K562 (cell line): ENCODE data around the gene GLIPR2. TPM values are rescaled to one million over a fixed set of nuclear protein-coding genes. Genes with fewer than 3 reads are reported as not detected.
A peak's percentile ranks its signal among the peaks of the same experiment; 100 is the strongest.

ENCODE experiments used
- CC2D1A ChIP-seq: fragments of 450-650 bp; IDR thresholded peaks from 2 replicates; pipeline ENCODE4 v1.6.1; 2017; ENCODE audit warnings: mild to moderate bottlenecking
- DACH1 ChIP-seq: fragments of 450-650 bp; IDR thresholded peaks from 2 replicates; pipeline ENCODE4 v1.6.1; 2018; ENCODE audit not compliant: partially characterized antibody
- ETV1 ChIP-seq: fragments of 450-650 bp; conservative IDR thresholded peaks from 2 replicates; pipeline ENCODE4 v1.6.1; 2016; ENCODE audit warnings: missing genetic modification characterization, control low read depth, low read depth, missing compliant biosample characterization
- FOXJ2 ChIP-seq: fragments of 200-800 bp; sonication (Bioruptor generic); IDR thresholded peaks from 2 replicates; pipeline ENCODE4 v1.6.1; 2016; ENCODE audit warnings: missing genetic modification characterization, missing compliant biosample characterization
- HNRNPH1 ChIP-seq: fragments of 200-400 bp; formaldehyde crosslinking; optimal IDR thresholded peaks from 2 replicates; pipeline ENCODE3; 2017; ENCODE audit warnings: low read depth, mild to moderate bottlenecking, low read length, moderate library complexity
- HNRNPL ChIP-seq: fragments of 200-400 bp; formaldehyde crosslinking; IDR thresholded peaks from 2 replicates; pipeline ENCODE4 v1.6.1; 2017; ENCODE audit warnings: low read depth, mild to moderate bottlenecking, low read length
- MECOM ChIP-seq: fragments of 250-450 bp; sonication (Bioruptor Pico); IDR thresholded peaks from 2 replicates; pipeline ENCODE4 v1.8.0; 2022; ENCODE audit warnings: inconsistent platforms
- MYC ChIP-seq, 2 experiments: fragments of 250-450 bp in 1 of 2; sonication (Bioruptor Pico) in 1 of 2; IDR thresholded peaks; 2 replicates each; pipeline versions ENCODE4 v1.5.1 to v1.6.1; 2012 to 2021; ENCODE audit warnings: low read depth in 2 of 2, borderline replicate concordance in 1 of 2, improper control_type of control experiment in 1 of 2, low read length in 1 of 2, mild to moderate bottlenecking in 1 of 2, moderate library complexity in 1 of 2
- POLR2AphosphoS2 ChIP-seq: IDR thresholded peaks from 2 replicates; pipeline ENCODE4 v1.6.1; 2012; ENCODE audit warnings: low read length, improper control_type of control experiment
- RAD21 ChIP-seq, 2 experiments: fragments of 250-450 bp in 1 of 2; fragments of 450-650 bp in 1 of 2; sonication (Bioruptor Pico) in 1 of 2; formaldehyde crosslinking in 1 of 2; IDR thresholded peaks in 1 of 2; conservative IDR thresholded peaks in 1 of 2; 2 replicates each; pipeline versions ENCODE4 v1.4.0 to v1.8.0; 2020 to 2022; ENCODE audit warnings: mild to moderate bottlenecking in 2 of 2, moderate library complexity in 1 of 2
- SRSF3 ChIP-seq: fragments of 200-400 bp; formaldehyde crosslinking; IDR thresholded peaks from 2 replicates; pipeline ENCODE4 v1.6.1; 2016; ENCODE audit warnings: mild to moderate bottlenecking, low read length, moderate library complexity; ENCODE audit not compliant: insufficient read depth
- ZBTB8A ChIP-seq: fragments of 450-650 bp; IDR thresholded peaks from 2 replicates; pipeline ENCODE4 v1.6.1; 2018; ENCODE audit warnings: mild to moderate bottlenecking, moderate library complexity; ENCODE audit not compliant: partially characterized antibody
- ZKSCAN8 ChIP-seq: fragments of 200-800 bp; sonication (Bioruptor generic); IDR thresholded peaks from 2 replicates; pipeline ENCODE4 v1.6.1; 2016; ENCODE audit warnings: missing genetic modification characterization, missing compliant biosample characterization
- ZNF197 ChIP-seq: fragments of 200-800 bp; sonication (Bioruptor generic); IDR thresholded peaks from 2 replicates; pipeline ENCODE4 v1.6.1; 2016; ENCODE audit warnings: low read depth, missing genetic modification characterization, missing compliant biosample characterization
- ZNF354B ChIP-seq: fragments of 250-450 bp; sonication (Bioruptor Pico); IDR thresholded peaks from 2 replicates; pipeline ENCODE4 v1.4.0; 2020
- ZNF766 ChIP-seq: fragments of 200-800 bp; sonication (Bioruptor generic); conservative IDR thresholded peaks from 2 replicates; pipeline ENCODE4 v1.6.1; 2016; ENCODE audit warnings: missing genetic modification characterization, missing compliant biosample characterization
- polyA plus RNA-seq, 8 experiments: library from polyadenylated mRNA; depleted of rRNA in 4 of 8; stranded (reverse) in 5 of 8; unstranded in 3 of 8; fragments of >200 nt; fragmentation: Nextera tagmentation in 2 of 8; fragmentation: Illumina TruSeq in 1 of 8; extraction: Ambion mirVana in 2 of 8; extraction: Trizol in 1 of 8; gene quantifications; 2 replicates each; pipeline versions ENCODE4 v1.2.1 to v1.2.3, GENCODE V29; 2011 to 2014; ENCODE audit warnings: inconsistent platforms in 1 of 8, missing spikeins in 1 of 8
- total RNA-seq, 7 experiments: library from RNA; depleted of rRNA in 6 of 7; stranded (reverse); fragments of >200 nt in 6 of 7; fragmentation: Illumina TruSeq in 2 of 7; extraction: Trizol in 2 of 7; gene quantifications; 2 replicates each; pipeline versions ENCODE4 v1.2.1 to v1.2.3, GENCODE V29; 2011 to 2021; ENCODE audit warnings: low replicate concordance in 1 of 7
- TF ChIP-seq, protein P1 (sequence below): sonication (generic); formaldehyde crosslinking; IDR thresholded peaks from 2 replicates; pipeline ENCODE4 v1.8.0; 2022; ENCODE audit warnings: mild to moderate bottlenecking, missing genetic modification reagents
- TF ChIP-seq, protein P2 (sequence below): fragments of 450-650 bp; formaldehyde crosslinking; IDR thresholded peaks from 2 replicates; pipeline ENCODE4 v1.4.0; 2020; ENCODE audit warnings: mild to moderate bottlenecking
- TF ChIP-seq, protein P3 (sequence below): fragments of 250-450 bp; sonication (Bioruptor Pico); IDR thresholded peaks from 2 replicates; pipeline ENCODE4 v1.4.0; 2020; ENCODE audit warnings: mild to moderate bottlenecking, moderate library complexity

Gene GLIPR2
- total and polyA plus RNA-seq, 9 of the 15 experiments (the other 6 are each of a cell fraction or from before 2014, with no cell fraction given) = 1.4 to 8.8 (median 2.9) TPM

DNA sequence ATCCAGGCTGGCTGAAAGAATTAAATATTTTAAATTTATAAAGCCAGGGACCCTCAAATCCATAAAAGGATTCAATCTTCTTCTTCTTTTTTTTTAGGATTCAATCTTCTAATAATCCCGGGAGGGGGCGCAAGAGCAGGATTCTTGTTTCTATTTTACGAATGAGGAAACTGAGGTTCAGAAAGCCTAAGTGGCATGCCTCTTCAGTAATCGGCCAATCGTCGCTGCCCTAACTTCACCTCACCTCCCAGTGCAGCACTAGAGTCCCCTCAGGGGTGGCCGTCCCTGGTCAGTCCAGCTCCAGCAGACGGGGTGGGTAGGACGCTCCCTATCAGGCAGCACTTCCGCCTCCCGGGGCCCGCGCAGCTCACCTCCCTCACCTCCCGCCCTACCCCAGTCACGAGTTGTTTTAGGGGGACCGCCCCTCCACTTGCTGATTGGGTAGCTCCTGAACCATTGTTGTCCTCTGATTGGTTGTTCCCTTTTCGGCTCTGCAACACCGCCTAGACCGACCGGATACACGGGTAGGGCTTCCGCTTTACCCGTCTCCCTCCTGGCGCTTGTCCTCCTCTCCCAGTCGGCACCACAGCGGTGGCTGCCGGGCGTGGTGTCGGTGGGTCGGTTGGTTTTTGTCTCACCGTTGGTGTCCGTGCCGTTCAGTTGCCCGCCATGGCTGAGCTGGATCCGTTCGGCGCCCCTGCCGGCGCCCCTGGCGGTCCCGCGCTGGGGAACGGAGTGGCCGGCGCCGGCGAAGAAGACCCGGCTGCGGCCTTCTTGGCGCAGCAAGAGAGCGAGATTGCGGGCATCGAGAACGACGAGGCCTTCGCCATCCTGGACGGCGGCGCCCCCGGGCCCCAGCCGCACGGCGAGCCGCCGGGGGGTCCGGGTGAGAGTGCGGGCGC, 54.1 kb downstream of the GLIPR2 start, which contains the start of gene CLTA (continued):
- no peak for TF ChIP-seq HNRNPL
- TF ChIP-seq SRSF3 = no peak
- TF ChIP-seq DACH1 = no peak
- peak; percentile 61; the same call in 1 of the 2 replicates for TF ChIP-seq FOXJ2
- TF ChIP-seq, protein P1, sequence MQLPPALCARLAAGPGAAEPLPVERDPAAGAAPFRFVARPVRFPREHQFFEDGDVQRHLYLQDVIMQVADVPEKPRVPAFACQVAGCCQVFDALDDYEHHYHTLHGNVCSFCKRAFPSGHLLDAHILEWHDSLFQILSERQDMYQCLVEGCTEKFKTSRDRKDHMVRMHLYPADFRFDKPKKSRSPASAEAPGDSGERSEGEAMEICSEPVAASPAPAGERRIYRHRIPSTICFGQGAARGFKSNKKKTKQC (CRISPR knock-in tag) = 0 out of 2 replicates have a peak, but pooled peaks have one; percentile 21
- peak; percentile 47; the same call in 1 of the 2 replicates for TF ChIP-seq MYC (IDR thresholded peaks at IDR 0.05; ENCODE audit: low read depth, low read length)
- TF ChIP-seq MYC (CRISPR knock-in tag; IDR thresholded peaks at IDR 0.05; ENCODE audit: borderline replicate concordance, low read depth) = no peak
- TF ChIP-seq, protein P2, sequence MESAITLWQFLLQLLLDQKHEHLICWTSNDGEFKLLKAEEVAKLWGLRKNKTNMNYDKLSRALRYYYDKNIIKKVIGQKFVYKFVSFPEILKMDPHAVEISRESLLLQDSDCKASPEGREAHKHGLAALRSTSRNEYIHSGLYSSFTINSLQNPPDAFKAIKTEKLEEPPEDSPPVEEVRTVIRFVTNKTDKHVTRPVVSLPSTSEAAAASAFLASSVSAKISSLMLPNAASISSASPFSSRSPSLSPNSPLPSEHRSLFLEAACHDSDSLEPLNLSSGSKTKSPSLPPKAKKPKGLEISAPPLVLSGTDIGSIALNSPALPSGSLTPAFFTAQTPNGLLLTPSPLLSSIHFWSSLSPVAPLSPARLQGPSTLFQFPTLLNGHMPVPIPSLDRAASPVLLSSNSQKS (CRISPR knock-in tag) = no peak
- no peak for TF ChIP-seq MECOM (CRISPR knock-in tag)
- TF ChIP-seq RAD21 (CRISPR knock-in tag; conservative IDR thresholded peaks at IDR 0.05 in 1 of 2, IDR thresholded peaks at IDR 0.05 in 1 of 2) = 0 out of 4 replicates have a peak, but pooled peaks of 1 of the 2 experiments have one; percentile 12
- TF ChIP-seq HNRNPH1 = no peak
- TF ChIP-seq ZBTB8A = no peak
- TF ChIP-seq ZNF354B = no peak
- TF ChIP-seq ZNF766 (CRISPR knock-in tag) = no peak
- TF ChIP-seq, protein P3, sequence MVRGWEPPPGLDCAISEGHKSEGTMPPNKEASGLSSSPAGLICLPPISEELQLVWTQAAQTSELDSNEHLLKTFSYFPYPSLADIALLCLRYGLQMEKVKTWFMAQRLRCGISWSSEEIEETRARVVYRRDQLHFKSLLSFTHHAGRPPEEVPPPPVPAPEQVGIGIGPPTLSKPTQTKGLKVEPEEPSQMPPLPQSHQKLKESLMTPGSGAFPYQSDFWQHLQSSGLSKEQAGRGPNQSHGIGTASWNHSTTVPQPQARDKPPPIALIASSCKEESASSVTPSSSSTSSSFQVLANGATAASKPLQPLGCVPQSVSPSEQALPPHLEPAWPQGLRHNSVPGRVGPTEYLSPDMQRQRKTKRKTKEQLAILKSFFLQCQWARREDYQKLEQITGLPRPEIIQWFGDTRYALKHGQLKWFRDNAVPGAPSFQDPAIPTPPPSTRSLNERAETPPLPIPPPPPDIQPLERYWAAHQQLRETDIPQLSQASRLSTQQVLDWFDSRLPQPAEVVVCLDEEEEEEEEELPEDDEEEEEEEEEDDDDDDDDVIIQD (CRISPR knock-in tag) = no peak
- 0 out of 2 replicates have a peak, but pooled peaks have one; percentile 42 for TF ChIP-seq CC2D1A
- TF ChIP-seq ZNF197 (CRISPR knock-in tag) = no peak
- no peak for TF ChIP-seq ZKSCAN8 (CRISPR knock-in tag)
- TF ChIP-seq POLR2AphosphoS2 = no peak; the same call in 1 of the 2 replicates
- peak; percentile 86 for TF ChIP-seq ETV1 (tag)
